ENCODE results near the gene PCDHA3.

DNA sequence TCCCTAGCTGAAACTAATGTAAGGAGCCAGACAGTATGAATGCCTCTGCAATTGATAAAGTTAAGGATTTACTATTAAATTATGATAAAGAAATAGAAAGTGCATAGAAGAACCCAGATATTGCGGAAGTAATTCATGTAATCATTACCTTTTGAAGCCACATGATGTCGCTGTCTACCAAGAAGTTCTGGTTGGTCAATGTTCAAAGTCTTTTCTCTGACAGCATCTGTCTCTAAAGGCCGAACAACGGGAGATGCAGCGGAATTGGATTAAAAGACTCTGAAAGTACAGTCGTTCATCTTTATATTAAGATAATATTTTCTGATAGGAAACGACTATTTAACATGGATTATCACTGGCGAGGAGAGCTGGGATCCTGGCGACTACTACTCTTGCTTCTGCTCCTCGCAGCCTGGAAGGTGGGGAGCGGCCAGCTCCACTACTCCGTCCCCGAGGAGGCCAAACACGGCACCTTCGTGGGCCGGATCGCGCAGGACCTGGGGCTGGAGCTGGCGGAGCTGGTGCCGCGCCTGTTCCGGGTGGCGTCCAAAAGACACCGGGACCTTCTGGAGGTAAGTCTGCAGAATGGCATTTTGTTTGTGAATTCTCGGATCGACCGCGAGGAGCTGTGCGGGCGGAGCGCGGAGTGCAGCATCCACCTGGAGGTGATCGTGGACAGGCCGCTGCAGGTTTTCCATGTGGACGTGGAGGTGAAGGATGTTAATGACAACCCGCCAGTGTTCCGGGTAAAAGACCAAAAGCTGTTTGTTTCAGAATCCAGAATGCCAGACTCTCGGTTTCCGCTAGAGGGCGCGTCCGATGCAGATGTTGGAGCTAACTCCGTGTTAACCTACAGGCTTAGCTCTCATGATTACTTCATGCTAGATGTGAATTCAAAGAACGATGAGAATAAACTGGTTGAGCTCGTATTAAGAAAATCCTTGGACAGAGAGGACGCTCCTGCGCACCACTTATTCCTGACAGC is 40.4 kb downstream of the PCDHA3 start, which contains the start of gene PCDHA8:
- TF ChIP-seq, protein P1, sequence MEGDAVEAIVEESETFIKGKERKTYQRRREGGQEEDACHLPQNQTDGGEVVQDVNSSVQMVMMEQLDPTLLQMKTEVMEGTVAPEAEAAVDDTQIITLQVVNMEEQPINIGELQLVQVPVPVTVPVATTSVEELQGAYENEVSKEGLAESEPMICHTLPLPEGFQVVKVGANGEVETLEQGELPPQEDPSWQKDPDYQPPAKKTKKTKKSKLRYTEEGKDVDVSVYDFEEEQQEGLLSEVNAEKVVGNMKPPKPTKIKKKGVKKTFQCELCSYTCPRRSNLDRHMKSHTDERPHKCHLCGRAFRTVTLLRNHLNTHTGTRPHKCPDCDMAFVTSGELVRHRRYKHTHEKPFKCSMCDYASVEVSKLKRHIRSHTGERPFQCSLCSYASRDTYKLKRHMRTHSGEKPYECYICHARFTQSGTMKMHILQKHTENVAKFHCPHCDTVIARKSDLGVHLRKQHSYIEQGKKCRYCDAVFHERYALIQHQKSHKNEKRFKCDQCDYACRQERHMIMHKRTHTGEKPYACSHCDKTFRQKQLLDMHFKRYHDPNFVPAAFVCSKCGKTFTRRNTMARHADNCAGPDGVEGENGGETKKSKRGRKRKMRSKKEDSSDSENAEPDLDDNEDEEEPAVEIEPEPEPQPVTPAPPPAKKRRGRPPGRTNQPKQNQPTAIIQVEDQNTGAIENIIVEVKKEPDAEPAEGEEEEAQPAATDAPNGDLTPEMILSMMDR (IDR thresholded peaks at IDR 0.05; ENCODE audit: poor library complexity): no peak
- TF ChIP-seq EZH2 (IDR thresholded peaks at IDR 0.05; ENCODE audit: borderline replicate concordance) (no peak), EZH2phosphoT487 (IDR thresholded peaks at IDR 0.05; ENCODE audit: low read depth, severe bottlenecking, unreplicated experiment) (no peak)

All from hepatocyte (in vitro differentiated cells).